Heart left ventricle (tissue), 13 donors: Measurements from ENCODE around the gene ZCWPW2.

Experiments used
- POLR2A ChIP-seq, 2 donors: fragments of 450-650 bp; IDR thresholded peaks; one replicate each; pipeline ENCODE4 v1.6.1; 2017; ENCODE audit warnings: antibody characterized with exemption in 2 of 2, mild to moderate bottlenecking in 2 of 2, moderate library complexity in 2 of 2
- TF ChIP-seq, protein P1 (sequence below), 12 donors: fragments of 200-600 bp; sonication (generic) in 4 of 12; IDR thresholded peaks; one replicate each; pipeline versions ENCODE4 v1.5.0 to v1.8.0; 2018 to 2022; ENCODE audit warnings: antibody characterized with exemption in 12 of 12, mild to moderate bottlenecking in 5 of 12
- donor health status: ischemic (EF 13 %, LVEDD 7.1; RV severe dilation, severe dysfunction).
- donor health status: DM: no; HTN: yes; CAD: no.
- donor health status: DM: no; HTN: no; CAD: no.
- donor health status: ischemic (EF 25% LVEDD 6.9; RV normal size, moderate dysfunction).
- donor health status: ischemic (EF 25% LVEDD 5.7; RV mildly dilated, moderate dysfunction).
- donor health status: ischemic (EF 35%, LVEDD 5.7; RV mildly dilated, moderate dysfunction).
- donor health status: nonischemic (EF 11% LVEDD 7.7; RV severe dilation, severe dysfunction).
- donor health status: DM: yes; HTN: yes; CAD: no.
- donor health status: PGD.
- donor health status: ischemic (EF 29% LVEDD 5.4; RV normal size, mild dysfunction).
- donor health status: nonischemic (EF 23%, LVEDD 6.1; RV moderate dilation, normal function).

DNA sequence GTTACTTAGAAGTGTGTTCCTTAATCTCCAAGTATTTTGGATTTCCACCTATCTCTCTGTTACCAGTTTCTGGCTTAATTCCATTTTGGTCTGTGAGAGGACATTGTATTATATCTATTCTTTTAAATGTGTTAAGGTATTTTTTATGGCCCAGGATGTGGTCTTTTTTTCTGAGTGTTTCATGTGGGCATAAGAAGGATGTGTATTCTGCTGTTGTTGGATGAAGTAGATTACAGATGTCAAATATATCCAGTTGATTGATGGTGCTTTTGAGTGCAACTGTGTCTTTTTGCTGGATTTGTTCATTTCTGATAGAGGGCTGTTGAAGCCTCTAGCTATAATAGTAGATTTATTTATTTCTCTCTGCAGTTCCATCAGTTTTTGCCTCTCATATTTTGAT is 136.6 kb downstream of the ZCWPW2 start:
- TF ChIP-seq, protein P1, sequence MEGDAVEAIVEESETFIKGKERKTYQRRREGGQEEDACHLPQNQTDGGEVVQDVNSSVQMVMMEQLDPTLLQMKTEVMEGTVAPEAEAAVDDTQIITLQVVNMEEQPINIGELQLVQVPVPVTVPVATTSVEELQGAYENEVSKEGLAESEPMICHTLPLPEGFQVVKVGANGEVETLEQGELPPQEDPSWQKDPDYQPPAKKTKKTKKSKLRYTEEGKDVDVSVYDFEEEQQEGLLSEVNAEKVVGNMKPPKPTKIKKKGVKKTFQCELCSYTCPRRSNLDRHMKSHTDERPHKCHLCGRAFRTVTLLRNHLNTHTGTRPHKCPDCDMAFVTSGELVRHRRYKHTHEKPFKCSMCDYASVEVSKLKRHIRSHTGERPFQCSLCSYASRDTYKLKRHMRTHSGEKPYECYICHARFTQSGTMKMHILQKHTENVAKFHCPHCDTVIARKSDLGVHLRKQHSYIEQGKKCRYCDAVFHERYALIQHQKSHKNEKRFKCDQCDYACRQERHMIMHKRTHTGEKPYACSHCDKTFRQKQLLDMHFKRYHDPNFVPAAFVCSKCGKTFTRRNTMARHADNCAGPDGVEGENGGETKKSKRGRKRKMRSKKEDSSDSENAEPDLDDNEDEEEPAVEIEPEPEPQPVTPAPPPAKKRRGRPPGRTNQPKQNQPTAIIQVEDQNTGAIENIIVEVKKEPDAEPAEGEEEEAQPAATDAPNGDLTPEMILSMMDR (IDR thresholded peaks at IDR 0.05): no peak
- TF ChIP-seq POLR2A (IDR thresholded peaks at IDR 0.05): no peak
